ENCODE results near the gene SULT1E1.

SULT1E1 gene

DNA sequence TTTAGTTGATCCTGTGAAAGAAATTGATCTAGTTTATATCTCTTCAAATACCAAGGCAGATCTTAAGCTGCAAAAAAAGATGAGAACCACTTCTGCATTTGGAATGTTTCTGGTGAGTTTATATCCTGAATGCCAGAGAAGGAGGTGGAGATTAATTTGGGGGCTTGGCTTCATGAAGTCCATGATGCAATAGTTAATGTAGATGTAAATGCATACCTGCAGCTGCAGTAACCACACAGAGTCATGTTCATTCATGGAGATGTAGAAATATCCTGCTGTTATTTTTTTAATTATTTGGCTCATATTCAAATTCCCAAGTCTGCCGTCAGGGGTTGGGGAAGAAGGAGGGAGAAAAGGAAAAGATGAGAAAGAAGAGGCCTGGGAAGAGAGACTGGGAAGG lies at the start of gene SULT1E1:
TSS of gene SULT1E1 (minus strand) at position 94 of the 400 bp plus-strand sequence. CDS start 2,501 bp downstream, outside the sequence.
- DNase-seq: no peak

GRCh38 chr4:69909195-69909594 lies 49.2 kb upstream of the SULT1E1 start:
- no peak for DNase-seq

DNA sequence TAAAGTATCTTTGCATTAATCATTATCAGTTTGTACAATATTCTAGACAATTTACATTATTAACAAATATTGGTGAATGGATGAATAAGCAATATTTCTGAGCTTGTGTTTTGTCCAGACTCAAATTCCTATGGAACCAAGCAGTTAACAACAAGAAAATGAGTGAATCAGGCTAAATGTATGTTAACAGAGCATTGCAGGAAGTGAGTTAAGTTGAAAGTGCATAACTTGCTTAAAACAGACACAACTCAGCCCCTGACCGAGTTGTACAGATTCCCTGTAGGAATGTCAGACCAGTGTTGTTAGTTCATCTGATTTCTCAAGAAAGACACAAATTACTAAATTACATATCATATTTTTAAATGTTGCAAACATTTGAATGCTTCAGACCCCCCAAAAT lies 47.2 kb upstream of the SULT1E1 start:
- no peak for DNase-seq

DNA sequence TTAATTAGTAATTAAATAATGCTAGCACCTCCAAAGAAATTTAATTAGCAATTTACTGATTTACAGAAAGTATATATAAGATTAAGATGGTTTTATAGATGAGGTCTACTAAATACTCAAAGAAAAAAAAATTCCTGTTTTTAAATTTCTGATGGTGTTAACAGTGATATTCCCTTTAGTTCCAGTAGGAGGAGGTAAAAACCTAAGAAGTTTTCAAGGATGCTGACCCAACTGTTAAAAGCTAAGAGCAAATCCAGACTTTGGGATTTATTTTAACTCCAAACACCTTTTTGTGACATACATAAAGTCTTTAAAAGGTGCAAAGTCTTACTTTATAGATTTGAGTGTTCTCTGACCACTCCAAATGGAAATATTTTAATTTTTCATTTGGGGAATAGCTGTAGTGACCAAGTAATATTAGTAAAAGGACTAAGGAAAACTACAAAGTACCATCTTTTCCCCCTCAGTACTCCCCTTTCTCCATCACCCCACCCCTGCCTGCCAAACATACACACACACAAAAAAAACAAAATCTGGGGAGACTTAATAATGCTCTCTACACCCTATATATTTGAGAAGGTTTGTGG lies 36.7 kb upstream of the SULT1E1 start:
- DNase-seq: no peak

DNA sequence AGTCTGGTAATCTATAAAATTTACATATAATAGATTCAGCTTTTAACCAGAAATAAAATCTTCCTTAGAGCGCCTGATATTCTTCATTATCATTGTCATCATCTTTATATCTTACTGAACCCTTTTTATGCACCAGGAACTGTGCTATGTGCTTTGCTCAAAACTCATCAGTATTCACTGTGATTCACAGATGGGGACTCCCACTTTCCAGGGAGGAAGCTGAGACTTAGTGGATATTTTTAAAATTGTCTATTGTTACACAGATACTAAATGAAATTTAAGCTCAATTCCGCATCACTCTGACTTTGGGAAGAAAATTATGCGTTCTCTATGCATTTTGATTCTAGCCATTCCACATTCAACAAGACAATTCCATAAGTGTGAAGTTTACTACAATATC lies 34.8 kb upstream of the SULT1E1 start:
- no peak for DNase-seq

DNA sequence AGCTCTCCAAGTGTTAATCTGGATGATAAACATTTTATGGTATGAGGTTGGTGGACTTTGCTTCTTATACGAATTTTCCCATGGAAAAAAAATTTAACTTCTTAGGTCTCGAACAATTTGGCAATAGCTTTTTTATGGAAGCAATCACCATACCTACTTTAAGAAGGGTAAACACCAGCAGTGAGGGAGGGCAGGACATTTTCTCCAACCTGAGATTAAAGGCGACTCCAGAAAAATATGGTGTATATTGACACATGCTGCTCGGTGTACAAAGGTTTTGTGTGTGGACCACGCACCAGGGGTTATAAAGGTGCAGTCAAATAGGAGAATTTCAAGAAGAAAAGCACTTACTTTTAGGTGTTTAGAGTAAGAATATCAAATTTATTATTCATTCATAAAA lies 34.2 kb upstream of the SULT1E1 start:
- no peak for DNase-seq

GRCh38 chr4:69888336-69888735 lies 28.4 kb upstream of the SULT1E1 start:
- no peak for DNase-seq

DNA sequence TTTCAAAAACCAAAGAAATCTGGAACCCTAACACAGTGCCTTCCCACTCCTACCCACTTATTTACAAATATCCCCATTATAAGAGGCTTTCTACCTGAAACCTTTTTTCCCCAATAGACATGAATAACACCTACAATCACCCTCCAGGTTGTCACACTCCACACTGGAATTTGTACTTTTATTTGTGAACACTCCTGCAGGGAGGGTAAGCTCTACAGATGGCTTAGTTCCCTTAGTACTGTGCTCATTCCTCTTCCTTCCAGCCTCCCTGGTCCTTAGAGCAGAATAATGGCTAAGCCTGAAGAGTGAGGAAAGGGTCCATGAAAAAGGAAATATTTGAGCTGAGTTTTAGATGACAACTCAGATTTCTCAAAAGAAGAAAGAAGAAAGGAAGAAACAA lies 22.2 kb upstream of the SULT1E1 start:
- no peak for DNase-seq

DNA sequence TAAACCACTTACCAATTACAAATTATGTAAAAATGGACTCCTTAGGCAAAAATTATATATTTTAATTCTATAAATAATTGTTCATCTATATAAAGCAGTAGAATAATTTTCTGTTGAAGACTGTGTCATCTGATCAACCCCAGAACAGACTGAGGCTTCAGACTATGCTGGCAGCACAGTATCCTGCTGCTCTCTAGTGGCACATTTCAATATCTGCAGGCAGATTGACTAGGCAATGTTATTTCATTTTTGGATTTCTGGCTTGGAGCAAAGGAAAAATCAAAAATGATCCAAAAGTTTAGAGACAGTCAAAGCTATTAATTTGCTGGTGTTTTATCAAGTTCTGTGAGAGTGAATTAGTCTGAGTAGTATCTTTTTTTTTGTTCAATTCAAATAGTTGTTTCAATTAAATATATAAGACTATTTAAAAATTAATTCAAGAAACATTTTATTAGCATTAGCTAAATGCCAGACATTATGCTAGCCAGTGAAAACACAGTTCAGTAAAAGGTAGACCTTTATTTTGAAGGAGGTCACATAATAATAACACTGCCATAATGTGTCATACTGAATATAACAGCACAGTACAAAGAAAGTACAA lies 21.3 kb upstream of the SULT1E1 start:
- peak; percentile 62 for DNase-seq

- no peak for DNase-seq
Observed at GRCh38 chr4:69878250-69878649, 18.3 kb upstream of the SULT1E1 start.

DNA sequence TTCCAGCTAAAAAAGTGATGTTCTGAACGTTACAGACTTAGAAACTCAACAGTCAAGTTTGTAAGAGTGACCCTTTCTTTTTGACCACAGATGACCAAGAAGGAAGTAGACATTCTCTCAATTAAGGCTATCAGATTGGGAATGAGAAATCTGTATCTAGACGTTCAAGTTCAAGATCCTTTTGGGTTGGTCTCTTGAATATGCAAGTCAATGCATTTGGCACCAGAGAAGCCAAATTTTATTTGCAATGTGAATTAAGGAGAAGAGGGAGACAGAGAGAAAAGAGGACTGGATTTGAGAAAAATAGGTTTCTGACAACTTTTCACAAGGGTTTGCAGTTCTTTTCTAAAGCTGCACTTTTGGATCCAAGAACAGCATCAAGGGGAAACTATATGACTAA lies 17.5 kb upstream of the SULT1E1 start:
- no peak for DNase-seq

DNA sequence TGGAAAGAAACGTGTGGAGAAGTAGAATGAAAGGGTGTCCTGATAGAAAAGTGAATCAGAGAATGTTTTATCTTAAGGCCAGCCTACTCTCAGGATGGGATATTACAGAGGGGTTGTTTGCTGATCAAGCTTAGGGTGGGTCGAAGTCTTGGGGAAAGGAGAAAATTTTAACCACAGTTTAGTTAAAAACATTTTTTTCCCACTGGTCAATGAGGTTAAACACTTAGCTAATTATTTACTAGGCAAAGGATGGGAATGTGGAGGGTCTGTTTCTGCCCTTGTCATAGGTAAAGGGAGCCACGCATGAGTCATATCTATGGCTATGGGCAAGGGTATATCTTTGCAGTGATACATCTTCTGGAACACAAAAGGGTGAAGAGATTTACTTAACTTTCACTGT lies 16.1 kb upstream of the SULT1E1 start:
- no peak for DNase-seq

DNA sequence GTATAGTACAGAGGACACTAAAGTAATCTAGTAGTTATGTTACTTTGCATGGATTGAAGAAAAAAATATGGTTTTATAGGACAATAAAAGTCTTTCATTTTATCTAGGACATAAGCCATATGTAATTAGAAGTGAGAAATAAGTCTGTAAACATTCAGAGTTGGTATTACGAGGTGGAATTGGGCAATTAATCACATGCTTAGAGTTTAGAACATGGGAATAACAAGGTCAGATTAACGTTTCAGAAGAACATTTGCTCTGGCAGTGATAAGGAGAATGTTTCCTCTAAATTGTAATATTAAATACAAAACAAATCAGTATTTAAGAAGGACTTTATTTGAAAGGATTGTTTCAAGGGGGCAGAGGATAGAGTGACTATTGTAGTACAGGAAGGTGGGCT lies 15.6 kb upstream of the SULT1E1 start:
- no peak for DNase-seq

DNA sequence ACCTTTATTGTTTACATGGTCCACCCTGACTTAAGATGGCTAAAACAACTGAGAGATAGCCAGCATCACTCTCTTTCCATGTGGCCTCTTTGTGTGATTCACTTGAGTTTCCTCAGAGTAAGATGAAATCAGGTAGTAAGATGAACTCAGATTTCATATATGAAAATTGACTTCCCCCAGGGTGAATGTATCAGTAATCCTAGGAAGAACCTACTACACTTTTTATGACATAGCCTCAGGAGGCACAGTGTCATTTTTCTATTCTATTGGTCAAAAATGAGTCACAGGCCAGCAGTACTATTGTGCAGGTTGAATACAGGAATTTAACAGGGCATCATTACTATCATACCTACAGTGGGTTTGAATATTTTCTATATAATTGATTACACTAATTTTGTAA lies 14.6 kb upstream of the SULT1E1 start:
- no peak for DNase-seq

GRCh38 chr4:69861756-69862155 lies 1.8 kb upstream of the SULT1E1 start:
- DNase-seq: no peak

DNA sequence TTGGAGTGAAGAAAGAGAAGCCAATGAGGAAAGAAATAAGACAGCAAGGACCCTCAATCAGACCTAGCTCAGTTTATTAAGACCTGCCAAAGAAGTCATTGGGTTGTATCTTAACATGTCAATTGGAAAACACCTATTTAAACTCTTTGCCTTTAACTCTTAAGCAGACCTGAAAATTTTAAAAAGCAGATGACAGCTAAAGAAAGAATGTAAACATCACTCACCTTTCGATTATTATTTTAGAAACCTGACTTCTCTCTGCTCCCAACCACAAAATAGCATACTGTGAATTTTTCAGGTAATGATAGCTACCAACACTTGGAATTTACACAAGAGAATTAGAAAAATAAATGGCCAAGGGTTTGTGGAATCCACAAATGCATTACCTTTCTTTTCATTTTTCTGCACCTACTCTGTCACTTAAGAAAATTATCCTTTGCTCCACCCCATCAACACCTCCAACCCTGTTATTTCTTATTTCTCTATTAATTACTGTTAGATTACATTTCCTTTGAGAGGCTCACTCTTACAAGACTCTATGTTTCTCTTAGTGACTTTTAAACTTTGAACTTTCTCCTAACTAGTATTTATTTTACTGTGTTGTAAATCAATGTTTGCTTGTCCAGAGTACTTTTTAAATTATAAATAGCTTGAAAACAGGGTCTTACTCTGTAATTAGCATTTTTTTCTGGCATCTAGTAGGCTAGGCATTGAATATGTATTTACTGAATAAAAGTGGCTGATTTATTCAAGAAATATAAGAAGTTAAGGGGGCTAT lies 765 bp upstream of the SULT1E1 start:
- DNase-seq: no peak

GRCh38 chr4:69859140-69859685 lies 732 bp downstream of the SULT1E1 start:
- DNase-seq: no peak

DNA sequence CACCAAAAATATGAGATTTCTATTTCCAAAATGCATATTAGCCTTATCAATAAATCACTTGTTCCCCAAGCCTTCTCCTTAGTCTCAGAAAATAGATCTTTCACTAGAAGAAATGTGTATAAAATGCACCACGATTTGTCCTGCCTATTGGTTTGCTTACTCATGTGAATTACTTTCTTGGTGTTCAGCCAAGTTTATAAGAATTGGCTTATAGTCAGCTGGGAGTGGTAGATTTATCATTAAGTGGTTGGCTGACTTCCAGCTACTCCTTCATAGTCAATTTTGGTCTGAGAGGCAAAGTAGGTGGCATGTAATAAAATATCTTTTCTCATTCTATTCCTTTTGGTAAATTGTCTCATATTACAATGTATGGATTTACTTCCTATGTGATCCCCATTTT lies 1.3 kb downstream of the SULT1E1 start:
- no peak for DNase-seq

DNA sequence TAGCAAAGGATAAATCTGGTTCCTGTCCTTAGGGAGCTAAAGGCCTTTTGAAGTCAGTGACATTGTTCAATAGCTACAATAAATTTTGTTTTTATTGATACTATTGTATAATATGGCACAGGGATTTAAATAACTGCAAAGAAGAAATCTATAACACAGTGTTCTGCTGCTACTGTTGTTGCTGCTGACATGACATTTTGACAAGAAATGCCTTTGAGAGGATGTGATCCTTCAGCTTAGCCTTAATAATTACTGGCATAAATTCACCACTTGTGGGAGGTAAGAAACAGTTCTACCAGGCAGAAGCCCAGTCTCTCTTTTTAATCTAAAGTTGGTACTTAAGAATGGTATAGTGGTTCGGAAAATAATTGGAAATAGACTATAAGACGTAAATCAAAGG lies 4.1 kb downstream of the SULT1E1 start:
- DNase-seq: no peak

DNA sequence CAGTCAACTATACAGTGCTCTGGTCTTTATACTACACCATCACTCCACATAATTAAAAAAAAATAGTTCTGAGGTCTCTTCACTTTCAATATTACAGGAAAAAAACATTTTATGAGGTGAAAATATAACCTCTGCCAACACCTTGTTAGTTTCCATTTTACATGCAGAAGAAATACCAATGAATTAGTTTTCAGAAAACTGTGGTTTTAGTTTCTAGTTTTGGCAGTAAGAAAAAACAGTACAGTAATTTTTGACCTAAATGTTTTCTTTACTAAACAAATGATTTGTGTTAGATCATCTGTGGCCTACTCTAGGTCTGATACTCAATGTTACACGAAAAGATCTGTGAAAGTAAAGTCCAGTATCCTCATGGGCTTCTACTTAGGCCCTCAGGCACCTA lies 10.0 kb downstream of the SULT1E1 start:
- no peak for DNase-seq

- DNase-seq: no peak
Observed at GRCh38 chr4:69849297-69849696, 10.6 kb downstream of the SULT1E1 start.

- no peak for DNase-seq
Observed at GRCh38 chr4:69848028-69848427, 11.9 kb downstream of the SULT1E1 start.

DNA sequence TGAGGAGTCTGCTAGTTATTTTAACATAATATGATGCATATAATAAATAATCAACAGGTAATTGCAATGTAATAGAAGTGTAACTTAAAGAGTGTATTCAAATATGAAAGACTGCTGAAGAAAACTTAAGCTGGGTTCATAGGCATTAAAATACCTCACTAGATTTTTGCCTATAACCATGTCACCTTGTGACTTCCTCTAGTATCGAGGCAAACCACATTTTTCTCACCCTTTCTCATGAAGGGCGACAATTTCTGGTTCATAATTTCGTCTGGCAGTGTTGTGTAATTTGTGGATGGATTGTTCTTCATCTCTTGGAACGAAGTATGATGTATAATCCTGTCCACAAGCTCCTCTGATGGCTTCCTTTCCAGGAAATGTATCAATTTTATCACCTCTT lies 16.0 kb downstream of the SULT1E1 start:
- DNase-seq: no peak

DNA sequence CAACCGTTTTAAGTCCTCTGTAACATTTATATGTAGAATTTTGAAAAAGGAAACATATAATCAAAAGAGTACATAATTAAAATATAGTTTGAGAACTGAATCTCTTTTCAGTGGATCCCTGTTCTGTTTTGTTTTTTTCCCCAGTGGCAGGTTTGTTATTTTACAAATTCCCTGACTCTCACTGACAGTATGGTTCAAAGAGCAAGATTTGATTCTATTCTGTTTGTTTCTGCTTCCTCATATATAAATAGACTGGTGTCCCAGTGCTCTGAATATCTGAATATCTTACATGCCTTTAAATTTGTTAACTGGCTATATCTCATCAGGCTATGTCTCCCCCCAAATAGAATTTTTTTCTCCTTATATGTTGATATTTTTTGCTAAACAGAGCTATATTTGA lies 16.6 kb downstream of the SULT1E1 start:
- DNase-seq: no peak

All from NCI-H146 (cell line).